SK-N-MC (cell line): Measurements from ENCODE around the gene AASS.

Experiments
- DNase-seq: peaks from one replicate; pipeline ENCODE4 v3.0.0-alpha.2; 2011; ENCODE audit warnings: low read depth, low spot score
- H3K27ac ChIP-seq: fragments of 200-600 bp; sonication (generic); 2 replicates; pipeline ENCODE4 v1.5.1; 2016; ENCODE audit warnings: mixed run types
- H3K36me3 ChIP-seq: fragments of 200-600 bp; sonication (generic); 2 replicates; pipeline ENCODE4 v1.6.1; 2017; ENCODE audit warnings: antibody characterized with exemption, low read length, mixed read lengths; ENCODE audit not compliant: insufficient read depth
- H3K4me3 ChIP-seq: fragments of 200-600 bp; sonication (generic); 2 replicates; pipeline ENCODE4 v1.5.1; 2016
- H3K9ac ChIP-seq: fragments of 200-600 bp; sonication (generic); 2 replicates; pipeline ENCODE4 v1.8.0; 2017; ENCODE audit warnings: mixed run types, mixed read lengths; ENCODE audit not compliant: insufficient read length
- H3K9me3 ChIP-seq: fragments of 200-600 bp; sonication (generic); 2 replicates; pipeline ENCODE4 v1.6.1; 2017; ENCODE audit warnings: low read depth, mild to moderate bottlenecking, antibody characterized with exemption, low read length, moderate library complexity, mixed read lengths
- EZH2 ChIP-seq: fragments of 200-600 bp; sonication (generic); IDR thresholded peaks from one replicate; pipeline ENCODE4 v1.6.1; 2017; ENCODE audit warnings: antibody characterized with exemption
- FOXP2 ChIP-seq: optimal IDR thresholded peaks from 2 replicates; pipeline ENCODE3; 2011; ENCODE audit warnings: mild to moderate bottlenecking, moderate library complexity; ENCODE audit not compliant: insufficient read depth; ENCODE audit errors: extremely low read length, control extremely low read depth
- POLR2AphosphoS5 ChIP-seq: IDR thresholded peaks from 2 replicates; pipeline ENCODE4 v1.6.1; 2012; ENCODE audit warnings: mild to moderate bottlenecking, low read depth, low read length, borderline replicate concordance

AASS gene

GRCh38 chr7:122133477-122133876 is 10.6 kb downstream of the AASS start:
- Histone ChIP-seq H3K27ac (no peak overlapping the region), H3K36me3 (peaks cover 4% of the 10 kb centered on the region; the same call in 1 of the 2 replicates), H3K9ac (no peak overlapping the region), H3K9me3 (no peaks in the 10 kb centered on the region), H3K4me3 (no peak overlapping the region)
- DNase-seq = no peak
- TF ChIP-seq FOXP2 (no peak), EZH2 (no peak), POLR2AphosphoS5 (no peak)

GRCh38 chr7:122132341-122132740 is 11.7 kb downstream of the AASS start:
- H3K9ac ChIP-seq = no peak overlapping the region
- peaks cover 4% of the 10 kb centered on the region; the same call in 1 of the 2 replicates for H3K36me3 ChIP-seq
- no peaks in the 10 kb centered on the region for H3K9me3 ChIP-seq
- TF ChIP-seq POLR2AphosphoS5 (no peak), EZH2 (no peak)
- no peak overlapping the region for H3K4me3 ChIP-seq
- H3K27ac ChIP-seq = no peak overlapping the region
- DNase-seq = no peak

GRCh38 chr7:122123746-122124145 is 20.3 kb downstream of the AASS start:
- Histone ChIP-seq H3K9ac (no peak overlapping the region), H3K36me3 (peaks cover 17% of the 10 kb centered on the region; the same call in 1 of the 2 replicates), H3K4me3 (no peak overlapping the region), H3K27ac (no peak overlapping the region), H3K9me3 (no peaks in the 10 kb centered on the region)
- DNase-seq = no peak
- TF ChIP-seq EZH2 (no peak), POLR2AphosphoS5 (no peak), FOXP2 (no peak)

GRCh38 chr7:122118757-122119156 is 25.3 kb downstream of the AASS start:
- Histone ChIP-seq H3K36me3 (peaks cover 19% of the 10 kb centered on the region), H3K27ac (no peak overlapping the region), H3K9me3 (no peaks in the 10 kb centered on the region), H3K4me3 (no peak overlapping the region), H3K9ac (no peak overlapping the region)
- TF ChIP-seq POLR2AphosphoS5 = no peak
- DNase-seq = no peak

GRCh38 chr7:122103064-122103463 is 41.0 kb downstream of the AASS start:
- no peak overlapping the region for H3K4me3 ChIP-seq
- peaks cover 39% of the 10 kb centered on the region for H3K36me3 ChIP-seq
- DNase-seq = no peak
- 0 out of 2 replicates have a peak, but pooled peaks cover 5% of the 10 kb centered on the region for H3K9me3 ChIP-seq
- no peak for TF ChIP-seq POLR2AphosphoS5
- no peak for TF ChIP-seq FOXP2
- TF ChIP-seq EZH2 = no peak
- H3K27ac ChIP-seq = no peak overlapping the region
- H3K9ac ChIP-seq = no peak overlapping the region

- H3K27ac ChIP-seq = no peak overlapping the region
- H3K9ac ChIP-seq = no peak overlapping the region
- no peak for DNase-seq
- peaks cover 28% of the 10 kb centered on the region for H3K36me3 ChIP-seq
- 0 out of 2 replicates have a peak, but pooled peaks cover 5% of the 10 kb centered on the region for H3K9me3 ChIP-seq
- no peak overlapping the region for H3K4me3 ChIP-seq
- TF ChIP-seq EZH2 (no peak), POLR2AphosphoS5 (no peak), FOXP2 (no peak)
Observed at GRCh38 chr7:122100021-122100420, 44.0 kb downstream of the AASS start.

- Histone ChIP-seq H3K27ac (peak overlapping the region; percentile 51; the same call in 1 of the 2 replicates), H3K9ac (no peak overlapping the region), H3K4me3 (no peak overlapping the region), H3K9me3 (no peaks in the 10 kb centered on the region), H3K36me3 (peaks cover 7% of the 10 kb centered on the region; the same call in 1 of the 2 replicates)
- TF ChIP-seq FOXP2 (no peak), POLR2AphosphoS5 (no peak)
- DNase-seq = no peak
Observed at GRCh38 chr7:122095642-122096041, 48.4 kb downstream of the AASS start.

- Histone ChIP-seq H3K27ac (no peak overlapping the region), H3K9me3 (no peaks in the 10 kb centered on the region), H3K4me3 (no peak overlapping the region), H3K9ac (no peak overlapping the region), H3K36me3 (no peaks in the 10 kb centered on the region)
- DNase-seq = no peak
- no peak for TF ChIP-seq POLR2AphosphoS5
- TF ChIP-seq EZH2 = no peak
- no peak for TF ChIP-seq FOXP2
Observed at GRCh38 chr7:122094549-122094948, 49.5 kb downstream of the AASS start.
